Hepatocyte (in vitro differentiated cells): ENCODE data around the gene GRID1. TPM values are rescaled to one million over a fixed set of nuclear protein-coding genes. Genes with fewer than 3 reads are reported as not detected.
A peak's percentile ranks its signal among the peaks of the same experiment; 100 is the strongest.

Experiments
- DNase-seq: peaks from one replicate; pipeline ENCODE4 v3.0.0-alpha.2; 2016; ENCODE audit warnings: low spot score
- H2AFZ ChIP-seq: fragments of 200-600 bp; sonication (generic); 2 replicates; pipeline ENCODE4 v1.6.0; 2016; ENCODE audit warnings: antibody characterized with exemption, mild to moderate bottlenecking
- H3K27ac ChIP-seq: fragments of 200-600 bp; sonication (generic); 2 replicates; pipeline ENCODE4 v1.5.1; 2016; ENCODE audit warnings: mild to moderate bottlenecking
- H3K27me3 ChIP-seq: fragments of 200-600 bp; sonication (generic); 2 replicates; pipeline ENCODE4 v1.6.1; 2016
- H3K36me3 ChIP-seq: fragments of 200-600 bp; sonication (generic); replicated peaks from 2 replicates; pipeline ENCODE4 v1.5.1; 2016; ENCODE audit warnings: low read depth; ENCODE audit not compliant: insufficient read depth
- H3K4me1 ChIP-seq: fragments of 200-600 bp; sonication (generic); 2 replicates; pipeline ENCODE4 v1.5.1; 2016; ENCODE audit warnings: mild to moderate bottlenecking, moderate library complexity; ENCODE audit not compliant: insufficient read depth
- H3K4me2 ChIP-seq: fragments of 200-600 bp; sonication (generic); 2 replicates; pipeline ENCODE4 v1.6.0; 2016
- H3K4me3 ChIP-seq: fragments of 200-600 bp; sonication (generic); 2 replicates; pipeline ENCODE4 v1.5.1; 2016; ENCODE audit warnings: mild to moderate bottlenecking
- H3K79me2 ChIP-seq: fragments of 200-600 bp; sonication (generic); 2 replicates; pipeline ENCODE4 v1.6.0; 2017; ENCODE audit warnings: mild to moderate bottlenecking
- H3K9me2 ChIP-seq: fragments of 200-600 bp; sonication (generic); replicated peaks from 2 replicates; pipeline ENCODE4 v1.6.0; 2017; ENCODE audit warnings: mild to moderate bottlenecking; ENCODE audit not compliant: insufficient read depth
- H3K9me3 ChIP-seq: fragments of 200-600 bp; sonication (generic); 2 replicates; pipeline ENCODE4 v1.5.1; 2016; ENCODE audit warnings: low read depth, mild to moderate bottlenecking
- H4K20me1 ChIP-seq: fragments of 200-600 bp; sonication (generic); 2 replicates; pipeline ENCODE4 v1.6.0; 2016; ENCODE audit warnings: mild to moderate bottlenecking; ENCODE audit not compliant: insufficient read depth, poor library complexity, severe bottlenecking
- CTCF ChIP-seq: fragments of 200-600 bp; sonication (generic); IDR thresholded peaks from 2 replicates; pipeline ENCODE4 v1.5.1; 2016; ENCODE audit warnings: antibody characterized with exemption, mild to moderate bottlenecking; ENCODE audit not compliant: poor library complexity
- EZH2 ChIP-seq: fragments of 200-600 bp; sonication (generic); IDR thresholded peaks from 2 replicates; pipeline ENCODE4 v1.6.1; 2016; ENCODE audit warnings: antibody characterized with exemption, mild to moderate bottlenecking, borderline replicate concordance
- EZH2phosphoT487 ChIP-seq: fragments of 200-600 bp; sonication (generic); IDR thresholded peaks from one replicate; pipeline ENCODE4 v1.6.1; 2018; ENCODE audit warnings: antibody characterized with exemption, mild to moderate bottlenecking, low read depth, moderate library complexity; ENCODE audit not compliant: unreplicated experiment, severe bottlenecking
- WGBS: methylation state at CpG from one replicate; pipeline ENCODE4 v1.1.6; 2016; ENCODE audit warnings: low lambda C conversion rate; ENCODE audit errors: missing lambda C conversion rate; 5-methylcytosine and 5-hydroxymethylcytosine counted together
- polyA plus RNA-seq: library from polyadenylated mRNA; unstranded; fragments of >200 nt; fragmentation: Nextera tagmentation; extraction: Ambion mirVana; gene quantifications from 2 replicates; pipeline ENCODE4 v1.2.1, GENCODE V29; 2016
- total RNA-seq: library from RNA; depleted of rRNA; stranded (reverse); fragments of >200 nt; gene quantifications from 2 replicates; pipeline ENCODE4 v1.2.3, GENCODE V29; 2014

GRID1 gene
- total and polyA plus RNA-seq, 2 experiments from 2014 or later: 0.07 to 0.37 TPM

DNA sequence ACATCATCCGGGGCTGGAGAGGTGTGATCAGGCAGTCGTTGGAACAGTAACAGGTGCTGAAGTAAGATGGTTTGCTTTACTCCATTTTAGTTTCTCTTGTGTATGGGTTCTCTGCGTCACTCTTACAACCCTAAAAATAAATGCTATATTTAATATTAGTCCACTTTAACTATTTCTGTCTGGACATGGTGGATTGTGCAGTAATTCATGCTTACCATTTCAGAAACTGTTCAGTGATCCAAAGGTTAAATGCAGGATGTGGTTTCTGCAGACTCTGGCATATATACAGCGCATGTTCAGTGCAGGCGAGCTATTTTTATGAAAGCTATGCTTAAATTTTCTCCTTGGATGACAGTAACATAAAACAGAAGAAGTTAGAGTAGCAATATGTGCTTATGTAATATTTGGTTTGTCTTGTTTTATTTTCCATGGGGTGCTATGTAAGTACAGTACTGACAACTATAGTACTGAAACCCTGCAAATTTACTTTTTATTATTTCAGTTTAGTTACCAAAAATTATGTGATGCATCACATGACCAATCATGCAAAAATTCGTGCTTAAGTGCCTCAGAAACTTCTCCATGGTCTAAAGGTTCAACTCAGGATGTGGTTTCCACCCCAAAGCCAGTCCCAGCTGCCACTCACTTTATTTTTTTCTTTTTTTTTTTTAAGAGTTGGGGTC, 46.6 kb upstream of the GRID1 start:
- Histone ChIP-seq H3K9me3 (no peaks in the 10 kb centered on the region), H2AFZ (no peak overlapping the region), H3K4me3 (no peak overlapping the region), H3K4me1 (peaks cover 13% of the 10 kb centered on the region), H4K20me1 (no peaks in the 10 kb centered on the region), H3K79me2 (no peaks in the 10 kb centered on the region), H3K4me2 (no peak overlapping the region), H3K27me3 (no peaks in the 10 kb centered on the region), H3K36me3 (no peaks in the 10 kb centered on the region), H3K9me2 (no peaks in the 10 kb centered on the region), H3K27ac (no peak overlapping the region)
- TF ChIP-seq EZH2: no peak
- TF ChIP-seq CTCF: no peak
- no peak for TF ChIP-seq EZH2phosphoT487
- 72% methylated on average over 6 of the region's 6 CpGs for WGBS
- no peak for DNase-seq

DNA sequence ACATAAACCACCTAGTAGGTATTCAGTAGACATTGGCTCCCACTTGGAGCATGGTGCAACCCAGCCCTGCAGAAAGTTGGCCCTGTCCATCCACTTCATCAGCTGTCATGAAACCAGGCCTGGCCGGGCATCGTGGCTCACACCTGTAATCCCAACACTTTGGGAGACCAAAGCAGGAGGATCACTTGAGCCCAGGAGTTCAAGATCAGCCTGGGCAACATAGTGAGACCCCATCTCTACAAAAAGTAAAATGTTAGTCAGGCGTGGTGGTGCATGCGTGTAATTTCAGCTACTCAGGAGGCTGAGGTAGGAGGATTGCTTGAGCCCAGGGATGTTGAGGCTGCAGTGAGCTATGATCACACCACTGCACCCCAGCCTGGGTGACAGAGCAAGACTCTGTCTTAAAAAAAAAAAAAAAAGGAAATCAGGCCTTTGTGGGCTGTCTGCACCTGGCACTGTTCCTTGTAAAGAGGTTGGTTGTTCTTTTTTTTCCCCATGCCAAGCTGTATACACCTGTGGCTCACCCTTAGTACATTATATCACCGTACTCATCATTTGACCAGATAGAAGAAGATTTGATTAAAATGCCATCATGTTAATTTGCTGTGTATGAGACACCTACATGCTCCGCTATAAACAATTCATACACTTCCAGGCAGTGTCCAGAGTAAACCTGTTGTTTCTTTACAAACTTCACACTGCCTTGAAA, 45.4 kb upstream of the GRID1 start:
- Histone ChIP-seq H3K4me1 (peaks cover 13% of the 10 kb centered on the region), H3K79me2 (no peaks in the 10 kb centered on the region), H2AFZ (no peak overlapping the region), H3K4me2 (peak overlapping the region; percentile 28), H3K4me3 (no peak overlapping the region), H4K20me1 (no peaks in the 10 kb centered on the region), H3K27ac (peak overlapping the region; percentile 89), H3K27me3 (no peaks in the 10 kb centered on the region), H3K9me2 (no peaks in the 10 kb centered on the region), H3K9me3 (no peaks in the 10 kb centered on the region), H3K36me3 (no peaks in the 10 kb centered on the region)
- 93% methylated on average over 6 of the region's 6 CpGs for WGBS
- DNase-seq: no peak
- TF ChIP-seq EZH2 (no peak), CTCF (no peak), EZH2phosphoT487 (no peak)

GRCh38 chr10:86411281-86411841, 44.8 kb upstream of the GRID1 start:
- Histone ChIP-seq H3K79me2 (no peaks in the 10 kb centered on the region), H4K20me1 (no peaks in the 10 kb centered on the region), H3K27ac (peak overlapping the region; percentile 89), H3K9me3 (no peaks in the 10 kb centered on the region), H3K4me3 (no peak overlapping the region), H3K9me2 (no peaks in the 10 kb centered on the region), H3K4me2 (peak overlapping the region; percentile 28), H2AFZ (no peak overlapping the region), H3K36me3 (no peaks in the 10 kb centered on the region), H3K4me1 (peaks cover 13% of the 10 kb centered on the region), H3K27me3 (no peaks in the 10 kb centered on the region)
- WGBS: 26% methylated on average over 7 of the region's 7 CpGs
- peak; percentile 60 for DNase-seq
- no peak for TF ChIP-seq EZH2phosphoT487
- TF ChIP-seq CTCF: no peak
- TF ChIP-seq EZH2: no peak
